GM12878 (cell line): ENCODE results near the gene PPARA.

Source experiments
- CEBPB ChIP-seq, 2 experiments: fragments of 150-350 bp in 1 of 2; IDR thresholded peaks; 2 replicates each; pipeline ENCODE4 v1.6.1; 2012 to 2014; ENCODE audit warnings: low read depth in 2 of 2, low read length in 2 of 2, borderline replicate concordance in 1 of 2, inconsistent platforms in 1 of 2
- EP300 ChIP-seq, 2 experiments: fragments of 150-350 bp in 1 of 2; IDR thresholded peaks; 2 replicates each; pipeline ENCODE4 v1.6.1; 2011 to 2012; ENCODE audit warnings: low read depth in 2 of 2, low read length in 2 of 2, borderline replicate concordance in 1 of 2, improper control_type of control experiment in 1 of 2, inconsistent platforms in 1 of 2; ENCODE audit not compliant: control insufficient read depth in 1 of 2
- HDAC2 ChIP-seq: fragments of 200-600 bp; sonication (generic); IDR thresholded peaks from 2 replicates; pipeline ENCODE4 v1.6.1; 2017
- MAX ChIP-seq: IDR thresholded peaks from 2 replicates; pipeline ENCODE4 v1.6.1; 2012; ENCODE audit warnings: low read depth, low read length, improper control_type of control experiment
- POLR2AphosphoS5 ChIP-seq: IDR thresholded peaks from 2 replicates; pipeline ENCODE4 v1.6.1; 2011; ENCODE audit warnings: mild to moderate bottlenecking, low read length, inconsistent platforms
- SRF ChIP-seq, 2 experiments: IDR thresholded peaks; 2 replicates each; pipeline ENCODE4 v1.6.1; 2011; ENCODE audit warnings: low read depth in 2 of 2, low read length in 2 of 2, mild to moderate bottlenecking in 1 of 2, moderate library complexity in 1 of 2
- USF2 ChIP-seq: IDR thresholded peaks from 2 replicates; pipeline ENCODE4 v1.6.1; 2011; ENCODE audit warnings: low read depth, low read length, improper control_type of control experiment, borderline replicate concordance
- YY1 ChIP-seq: IDR thresholded peaks from 2 replicates; pipeline ENCODE4 v1.6.1; 2011; ENCODE audit warnings: low read depth, mild to moderate bottlenecking, low read length
- TF ChIP-seq, protein P1 (sequence below), 3 experiments: IDR thresholded peaks in 2 of 3; conservative IDR thresholded peaks in 1 of 3; 2 replicates each; pipeline ENCODE4 v1.5.1; 2011; ENCODE audit warnings: low read depth in 3 of 3, low read length in 3 of 3, mild to moderate bottlenecking in 3 of 3, control low read depth in 2 of 3, moderate library complexity in 2 of 3, inconsistent platforms in 1 of 3, mixed read lengths in 1 of 3; ENCODE audit not compliant: control insufficient read depth in 2 of 3, insufficient read depth in 1 of 3; ENCODE audit errors: extremely low read depth in 1 of 3

DNA sequence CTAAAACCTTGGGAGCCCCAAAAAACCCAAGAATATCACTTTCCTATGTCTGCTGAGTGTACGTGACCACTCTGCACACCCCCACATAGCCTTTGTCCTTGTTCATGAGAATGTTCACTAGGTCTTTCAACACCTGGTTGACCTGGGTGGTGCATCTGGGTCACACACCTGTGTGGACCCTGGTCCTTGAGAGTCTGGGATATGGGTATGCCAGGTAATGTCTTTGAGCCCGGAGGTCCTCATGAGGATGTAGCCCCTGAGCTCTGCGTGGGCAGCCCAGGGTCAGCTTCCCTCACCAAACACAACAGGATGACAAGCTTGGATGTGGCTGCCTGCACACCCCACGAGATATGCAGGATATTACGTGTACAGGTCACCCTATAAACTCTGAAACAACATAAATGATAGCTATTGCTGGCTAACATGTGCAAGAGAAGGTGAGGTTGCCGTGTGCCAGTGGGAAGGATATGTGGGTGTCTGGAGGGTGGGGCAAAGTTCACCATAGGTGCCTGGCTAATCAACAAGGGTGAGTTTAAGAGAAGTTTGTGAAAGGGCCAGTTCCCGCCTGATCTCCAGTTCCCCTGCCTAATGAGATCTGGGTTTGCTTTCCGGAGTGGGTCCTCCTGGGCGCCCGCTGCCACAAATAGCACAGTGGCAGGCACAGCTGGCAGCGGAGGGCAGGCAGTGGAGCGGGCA lies 1.4 kb upstream of the PPARA start:
- TF ChIP-seq EP300 (IDR thresholded peaks at IDR 0.05; ENCODE audit: borderline replicate concordance in 1 of 2, control insufficient read depth in 1 of 2, low read depth in 2 of 2, low read length in 2 of 2), result no peak
- TF ChIP-seq, protein P1, sequence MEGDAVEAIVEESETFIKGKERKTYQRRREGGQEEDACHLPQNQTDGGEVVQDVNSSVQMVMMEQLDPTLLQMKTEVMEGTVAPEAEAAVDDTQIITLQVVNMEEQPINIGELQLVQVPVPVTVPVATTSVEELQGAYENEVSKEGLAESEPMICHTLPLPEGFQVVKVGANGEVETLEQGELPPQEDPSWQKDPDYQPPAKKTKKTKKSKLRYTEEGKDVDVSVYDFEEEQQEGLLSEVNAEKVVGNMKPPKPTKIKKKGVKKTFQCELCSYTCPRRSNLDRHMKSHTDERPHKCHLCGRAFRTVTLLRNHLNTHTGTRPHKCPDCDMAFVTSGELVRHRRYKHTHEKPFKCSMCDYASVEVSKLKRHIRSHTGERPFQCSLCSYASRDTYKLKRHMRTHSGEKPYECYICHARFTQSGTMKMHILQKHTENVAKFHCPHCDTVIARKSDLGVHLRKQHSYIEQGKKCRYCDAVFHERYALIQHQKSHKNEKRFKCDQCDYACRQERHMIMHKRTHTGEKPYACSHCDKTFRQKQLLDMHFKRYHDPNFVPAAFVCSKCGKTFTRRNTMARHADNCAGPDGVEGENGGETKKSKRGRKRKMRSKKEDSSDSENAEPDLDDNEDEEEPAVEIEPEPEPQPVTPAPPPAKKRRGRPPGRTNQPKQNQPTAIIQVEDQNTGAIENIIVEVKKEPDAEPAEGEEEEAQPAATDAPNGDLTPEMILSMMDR (IDR thresholded peaks at IDR 0.05 in 2 of 3, conservative IDR thresholded peaks at IDR 0.05 in 1 of 3; ENCODE audit: control insufficient read depth in 2 of 3, extremely low read depth in 1 of 3, insufficient read depth in 1 of 3, low read depth in 3 of 3, low read length in 3 of 3), result no peak
- TF ChIP-seq USF2, result no peak
- TF ChIP-seq CEBPB (IDR thresholded peaks at IDR 0.05; ENCODE audit: borderline replicate concordance in 1 of 2, low read depth in 2 of 2, low read length in 2 of 2), result no peak
- TF ChIP-seq POLR2AphosphoS5, result no peak
- no peak for TF ChIP-seq YY1
- TF ChIP-seq SRF (IDR thresholded peaks at IDR 0.05; ENCODE audit: low read depth in 2 of 2, low read length in 2 of 2), result no peak
- no peak for TF ChIP-seq MAX
- no peak for TF ChIP-seq HDAC2
